Spleen (tissue), 11 donors: Measurements from ENCODE around the gene KCNK7. TPM values are rescaled to one million over a fixed set of nuclear protein-coding genes. Genes with fewer than 3 reads are reported as not detected.

ENCODE experiments used
- DNase-seq: peaks from one replicate; pipeline ENCODE4 v3.0.0-alpha.2; 2020
- H3K27ac ChIP-seq, 8 donors: fragments of 200-600 bp; sonication (generic) in 7 of 8; 1 replicate in 4 of 8; 2 replicates in 4 of 8; pipeline versions ENCODE4 v1.5.0 to v1.8.0; 2016 to 2021; ENCODE audit warnings: inconsistent platforms in 4 of 8, mild to moderate bottlenecking in 4 of 8, moderate library complexity in 1 of 8
- H3K27me3 ChIP-seq, 7 donors: fragments of 200-600 bp; sonication (generic) in 6 of 7; replicated peaks in 1 of 7; 1 replicate in 4 of 7; 2 replicates in 3 of 7; pipeline versions ENCODE4 v1.5.0 to v1.8.0; 2016 to 2021; ENCODE audit warnings: inconsistent platforms in 3 of 7, mild to moderate bottlenecking in 1 of 7
- H3K36me3 ChIP-seq, 6 donors: fragments of 200-600 bp; sonication (generic) in 5 of 6; 1 replicate in 4 of 6; 2 replicates in 2 of 6; pipeline versions ENCODE4 v1.5.0 to v1.8.0; 2016 to 2021; ENCODE audit warnings: inconsistent platforms in 2 of 6
- H3K4me1 ChIP-seq, 6 donors: fragments of 200-600 bp; sonication (generic) in 5 of 6; 1 replicate in 3 of 6; 2 replicates in 3 of 6; pipeline versions ENCODE4 v1.5.0 to v1.8.0; 2016 to 2021; ENCODE audit warnings: inconsistent platforms in 3 of 6
- H3K4me3 ChIP-seq, 8 donors: fragments of 200-600 bp; sonication (generic) in 7 of 8; 1 replicate in 4 of 8; 2 replicates in 4 of 8; pipeline versions ENCODE4 v1.5.0 to v1.8.0; 2016 to 2021; ENCODE audit warnings: inconsistent platforms in 4 of 8, mild to moderate bottlenecking in 4 of 8, moderate library complexity in 2 of 8
- H3K9me3 ChIP-seq, 8 donors: fragments of 200-600 bp; sonication (generic) in 7 of 8; 1 replicate in 4 of 8; 2 replicates in 4 of 8; pipeline versions ENCODE4 v1.5.0 to v1.8.0; 2016 to 2021; ENCODE audit warnings: inconsistent platforms in 4 of 8
- POLR2A ChIP-seq, 3 donors: fragments of 450-650 bp; IDR thresholded peaks; one replicate each; pipeline ENCODE4 v1.5.1; 2017; ENCODE audit warnings: antibody characterized with exemption in 3 of 3, mild to moderate bottlenecking in 1 of 3
- POLR2AphosphoS5 ChIP-seq, 3 donors: sonication (generic); formaldehyde crosslinking; IDR thresholded peaks; one replicate each; pipeline ENCODE4 v1.5.1; 2017; ENCODE audit warnings: antibody characterized with exemption in 3 of 3
- WGBS, 5 donors: extraction: QIAGEN DNeasy Blood & Tissue Kit in 3 of 5; methylation state at CpG; one replicate each; pipeline versions ENCODE4 v1.1.5 to v1.1.7; 2013 to 2018; 5-methylcytosine and 5-hydroxymethylcytosine counted together
- intact Hi-C: fragments of 100-400 bp; cut with DNase I; formaldehyde crosslinking; loops from one replicate; pipeline ENCODE4 v1.15.0; 2023; ENCODE audit warnings: low total_unique reads
- polyA plus RNA-seq, 3 donors: library from polyadenylated mRNA; stranded (reverse); fragments of 200-250 nt; gene quantifications; one replicate each; pipeline ENCODE4 v1.2.1, GENCODE V29; 2013
- total RNA-seq, 7 donors: library from RNA; depleted of rRNA in 3 of 7; stranded (reverse); fragments of >200 nt in 3 of 7; fragmentation: NEBNext Ultra II Directional in 4 of 7; extraction: Animal tissue kit (Norgen Biotek cat#: 25700) in 4 of 7; gene quantifications; one replicate each; pipeline versions ENCODE4 v1.1.0 to v1.2.1, GENCODE V29; 2016 to 2021
- TF ChIP-seq, protein P1 (sequence below), 11 experiments: fragments of 200-600 bp in 7 of 11; fragments of 450-650 bp in 4 of 11; sonication (generic) in 4 of 11; IDR thresholded peaks in 8 of 11; conservative IDR thresholded peaks in 3 of 11; 1 replicate in 7 of 11; 2 replicates in 4 of 11; pipeline versions ENCODE4 v1.4.0 to v1.8.0; 2016 to 2021; ENCODE audit warnings: antibody characterized with exemption in 11 of 11, inconsistent platforms in 4 of 11, mild to moderate bottlenecking in 1 of 11
- donor health status: healthy with polysubstance abuse.
- donor health status: DM: no; HTN: no; CAD: no; lungs with moderate emphysema.
- donor health status: DM: no; HTN: no; CAD: no.
- donor health status: Bipolar disorder and iron deficiency.
- donor health status: healthy.
- donor health status: DM: no; HTN: no; CAD: no.
- donor health status: DM: yes; HTN: yes; CAD: no.

KCNK7 gene
- total and polyA plus RNA-seq, 10 donors, result 0.63 to 6.2 (median 1.8) TPM

DNA sequence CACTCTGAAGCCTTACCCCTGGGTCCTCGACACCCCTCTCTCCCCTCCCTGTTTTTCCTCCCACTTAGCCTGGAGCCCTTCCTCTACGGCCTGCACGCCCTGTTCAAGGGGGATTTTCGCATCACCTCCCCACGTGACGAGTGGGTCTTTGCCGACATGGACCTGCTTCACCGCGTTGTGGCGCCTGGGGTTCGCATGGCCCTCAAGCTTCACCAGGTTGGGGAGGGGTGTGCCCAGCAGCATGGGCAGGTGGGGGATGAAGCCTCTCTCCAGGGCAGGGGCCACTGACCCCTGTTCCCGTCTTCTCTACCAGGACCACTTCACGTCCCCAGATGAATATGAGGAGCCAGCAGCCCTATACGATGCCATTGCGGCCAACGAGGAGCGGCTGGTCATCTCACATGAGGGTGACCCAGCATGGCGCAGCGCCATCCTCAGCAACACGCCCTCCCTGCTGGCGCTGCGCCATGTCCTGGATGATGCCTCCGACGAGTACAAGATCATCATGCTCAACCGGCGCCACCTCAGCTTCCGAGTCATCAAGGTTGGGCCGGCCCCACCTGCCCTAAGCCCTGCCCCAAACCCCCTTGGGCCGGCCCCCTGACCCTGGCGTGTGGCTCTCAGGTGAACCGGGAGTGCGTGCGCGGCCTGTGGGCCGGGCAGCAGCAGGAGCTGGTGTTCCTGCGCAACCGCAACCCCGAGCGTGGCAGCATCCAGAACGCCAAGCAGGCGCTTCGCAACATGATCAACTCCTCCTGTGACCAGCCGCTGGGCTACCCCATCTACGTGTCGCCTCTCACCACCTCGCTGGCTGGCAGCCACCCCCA lies 39.5 kb upstream of the KCNK7 start:
- Histone ChIP-seq H3K27ac (peak overlapping the region in 2 of 8 donors; percentile 76 to 99), H3K36me3 (peaks cover 0 to 72% (median 47%) of the 10 kb centered on the region in 6 donors), H3K4me1 (peaks cover 45 to 83% (median 64%) of the 10 kb centered on the region in 6 donors), H3K9me3 (no peaks in the 10 kb centered on the region), H3K4me3 (no peak overlapping the region), H3K27me3 (no peaks in the 10 kb centered on the region)
- TF ChIP-seq, protein P1, sequence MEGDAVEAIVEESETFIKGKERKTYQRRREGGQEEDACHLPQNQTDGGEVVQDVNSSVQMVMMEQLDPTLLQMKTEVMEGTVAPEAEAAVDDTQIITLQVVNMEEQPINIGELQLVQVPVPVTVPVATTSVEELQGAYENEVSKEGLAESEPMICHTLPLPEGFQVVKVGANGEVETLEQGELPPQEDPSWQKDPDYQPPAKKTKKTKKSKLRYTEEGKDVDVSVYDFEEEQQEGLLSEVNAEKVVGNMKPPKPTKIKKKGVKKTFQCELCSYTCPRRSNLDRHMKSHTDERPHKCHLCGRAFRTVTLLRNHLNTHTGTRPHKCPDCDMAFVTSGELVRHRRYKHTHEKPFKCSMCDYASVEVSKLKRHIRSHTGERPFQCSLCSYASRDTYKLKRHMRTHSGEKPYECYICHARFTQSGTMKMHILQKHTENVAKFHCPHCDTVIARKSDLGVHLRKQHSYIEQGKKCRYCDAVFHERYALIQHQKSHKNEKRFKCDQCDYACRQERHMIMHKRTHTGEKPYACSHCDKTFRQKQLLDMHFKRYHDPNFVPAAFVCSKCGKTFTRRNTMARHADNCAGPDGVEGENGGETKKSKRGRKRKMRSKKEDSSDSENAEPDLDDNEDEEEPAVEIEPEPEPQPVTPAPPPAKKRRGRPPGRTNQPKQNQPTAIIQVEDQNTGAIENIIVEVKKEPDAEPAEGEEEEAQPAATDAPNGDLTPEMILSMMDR (IDR thresholded peaks at IDR 0.05 in 8 of 11, conservative IDR thresholded peaks at IDR 0.05 in 3 of 11), result no peak
- TF ChIP-seq POLR2A (IDR thresholded peaks at IDR 0.05), result no peak
- peak in 1 of 3 donors; percentile 48 for TF ChIP-seq POLR2AphosphoS5 (IDR thresholded peaks at IDR 0.05)
- intact Hi-C loops, result loop anchor here (10.0 kb wide), 1 partner anchor 70 kb away; no protein-coding TSS in a partner anchor
- peak; percentile 75 for DNase-seq
- WGBS, 5 donors, result 91 to 96% (median 94%) methylated on average over 25 to 46 of the region's 46 CpGs

DNA sequence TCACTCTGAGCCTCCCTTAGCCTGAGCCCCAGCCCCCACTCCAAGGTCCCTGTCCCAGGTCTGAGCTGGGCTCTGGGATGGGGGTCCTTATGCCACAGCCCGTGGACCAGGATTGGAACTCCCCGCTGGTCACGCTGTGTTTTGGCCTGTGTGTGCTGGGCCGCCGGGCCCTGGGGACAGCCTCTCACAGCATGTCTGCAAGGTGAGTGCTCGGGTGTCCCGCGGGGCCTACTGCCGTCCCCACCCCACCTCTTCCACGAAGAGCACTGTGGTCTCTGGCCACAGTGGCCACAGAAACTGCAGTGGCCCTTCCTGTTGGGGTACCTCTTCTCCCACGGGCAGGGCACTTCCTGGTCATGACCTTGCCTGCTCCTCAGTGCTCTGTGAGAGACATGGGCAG lies 38.8 kb upstream of the KCNK7 start:
- TF ChIP-seq, protein P1 (IDR thresholded peaks at IDR 0.05 in 8 of 11, conservative IDR thresholded peaks at IDR 0.05 in 3 of 11), result no peak
- TF ChIP-seq POLR2AphosphoS5 (IDR thresholded peaks at IDR 0.05) (no peak), POLR2A (IDR thresholded peaks at IDR 0.05) (no peak)
- peak; percentile 70 for DNase-seq
- Histone ChIP-seq H3K36me3 (peaks cover 4 to 79% (median 54%) of the 10 kb centered on the region in 6 donors), H3K4me1 (peaks cover 38 to 77% (median 57%) of the 10 kb centered on the region in 6 donors), H3K9me3 (no peaks in the 10 kb centered on the region), H3K4me3 (no peak overlapping the region), H3K27ac (peak overlapping the region in 3 of 8 donors; percentile 40 to 76 (median 57)), H3K27me3 (no peaks in the 10 kb centered on the region)
- WGBS, 5 donors, result 77 to 95% (median 79%) methylated on average over 4 to 11 of the region's 11 CpGs
- intact Hi-C loops, result loop anchor here (10.0 kb wide), 1 partner anchor 70 kb away; no protein-coding TSS in a partner anchor

GRCh38 chr11:65634109-65634436 lies 38.5 kb upstream of the KCNK7 start:
- 69 to 90% (median 78%) methylated on average over 13 to 14 of the region's 14 CpGs for WGBS, 5 donors
- Histone ChIP-seq H3K36me3 (peaks cover 4 to 82% (median 58%) of the 10 kb centered on the region in 6 donors), H3K4me3 (no peak overlapping the region), H3K27me3 (no peaks in the 10 kb centered on the region), H3K27ac (peak overlapping the region in 4 of 8 donors; percentile 11 to 76 (median 48)), H3K4me1 (peaks cover 34 to 73% (median 53%) of the 10 kb centered on the region in 6 donors), H3K9me3 (no peaks in the 10 kb centered on the region)
- peak in 1 of 3 donors; percentile 46 for TF ChIP-seq POLR2AphosphoS5 (IDR thresholded peaks at IDR 0.05)
- no peak for TF ChIP-seq POLR2A (IDR thresholded peaks at IDR 0.05)
- intact Hi-C loops, result loop anchor here (10.0 kb wide), 1 partner anchor 71 kb away; no protein-coding TSS in a partner anchor
- DNase-seq, result peak; percentile 78

- Histone ChIP-seq H3K27me3 (no peaks in the 10 kb centered on the region), H3K36me3 (peaks cover 4 to 87% (median 63%) of the 10 kb centered on the region in 6 donors), H3K9me3 (no peaks in the 10 kb centered on the region), H3K4me3 (no peak overlapping the region), H3K4me1 (peaks cover 30 to 68% (median 49%) of the 10 kb centered on the region in 6 donors), H3K27ac (peak overlapping the region in 4 of 8 donors; percentile 11 to 76 (median 48))
- 54 to 73% (median 68%) methylated on average over 16 to 20 of the region's 20 CpGs for WGBS, 5 donors
- TF ChIP-seq POLR2AphosphoS5 (IDR thresholded peaks at IDR 0.05), result peak in 2 of 3 donors; percentile 36 to 40
- TF ChIP-seq, protein P1 (IDR thresholded peaks at IDR 0.05 in 8 of 11, conservative IDR thresholded peaks at IDR 0.05 in 3 of 11), result no peak
- intact Hi-C loops, result loop anchor here (10.0 kb wide), 1 partner anchor 71 kb away; no protein-coding TSS in a partner anchor
- peak; percentile 75 for DNase-seq
These were observed 37.9 kb upstream of the KCNK7 start for GRCh38 chr11:65633390-65634108.
